ENCODE data around the gene CDC6.

Gene CDC6

DNA sequence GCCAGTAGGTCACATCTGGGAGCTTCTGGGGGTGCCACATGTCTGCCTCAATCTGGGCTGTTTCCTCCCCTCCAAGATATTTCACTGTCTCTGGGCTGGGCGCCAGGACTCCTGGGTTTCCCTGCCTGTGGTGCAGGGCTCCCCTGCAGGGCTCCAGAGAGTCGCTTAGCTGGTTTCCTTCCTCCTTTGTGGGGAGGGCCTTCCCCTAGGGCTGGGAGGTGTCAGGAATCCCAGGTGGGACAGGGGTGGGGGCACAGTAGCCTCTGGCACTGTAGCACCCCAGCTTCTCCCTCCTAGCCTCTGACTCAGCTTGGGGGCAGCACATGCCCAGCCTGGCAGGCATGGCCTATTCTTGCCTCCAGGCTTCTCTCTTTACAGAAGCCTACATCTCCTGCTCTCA, 23.9 kb downstream of the CDC6 start:
- no peak for DNase-seq (ENCODE audit: low spot score)

DNA sequence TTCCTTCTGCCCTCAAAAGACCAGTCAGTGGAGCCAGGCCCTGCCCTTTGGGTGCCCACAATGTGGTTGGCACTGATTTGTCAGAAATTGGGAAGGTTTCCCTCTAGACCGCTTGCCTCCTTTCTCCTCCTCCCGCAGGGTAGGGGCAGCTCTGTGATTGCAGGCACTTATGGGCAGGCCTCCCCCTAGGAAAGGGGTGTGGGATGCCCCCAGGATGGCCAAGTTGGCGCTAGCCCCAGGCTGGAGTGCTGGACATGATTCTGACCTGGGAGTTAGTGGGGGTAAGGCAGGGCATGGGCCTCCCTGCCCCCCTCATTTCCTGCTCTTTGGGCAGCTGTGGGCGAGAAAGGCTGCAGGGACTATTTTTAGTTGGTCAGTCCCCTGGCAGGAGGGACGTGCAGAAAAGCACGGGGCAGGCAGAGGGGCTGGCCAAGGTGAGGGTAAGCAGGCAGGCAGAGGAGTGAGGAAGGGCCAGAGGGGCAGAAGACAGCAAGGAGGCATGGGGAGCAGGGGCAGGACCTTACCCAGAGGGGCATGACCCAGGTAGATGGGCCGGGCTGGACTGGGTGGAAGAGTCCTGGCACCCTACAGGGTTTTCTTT, 24.6 kb downstream of the CDC6 start:
- DNase-seq (ENCODE audit: low spot score): no peak

DNA sequence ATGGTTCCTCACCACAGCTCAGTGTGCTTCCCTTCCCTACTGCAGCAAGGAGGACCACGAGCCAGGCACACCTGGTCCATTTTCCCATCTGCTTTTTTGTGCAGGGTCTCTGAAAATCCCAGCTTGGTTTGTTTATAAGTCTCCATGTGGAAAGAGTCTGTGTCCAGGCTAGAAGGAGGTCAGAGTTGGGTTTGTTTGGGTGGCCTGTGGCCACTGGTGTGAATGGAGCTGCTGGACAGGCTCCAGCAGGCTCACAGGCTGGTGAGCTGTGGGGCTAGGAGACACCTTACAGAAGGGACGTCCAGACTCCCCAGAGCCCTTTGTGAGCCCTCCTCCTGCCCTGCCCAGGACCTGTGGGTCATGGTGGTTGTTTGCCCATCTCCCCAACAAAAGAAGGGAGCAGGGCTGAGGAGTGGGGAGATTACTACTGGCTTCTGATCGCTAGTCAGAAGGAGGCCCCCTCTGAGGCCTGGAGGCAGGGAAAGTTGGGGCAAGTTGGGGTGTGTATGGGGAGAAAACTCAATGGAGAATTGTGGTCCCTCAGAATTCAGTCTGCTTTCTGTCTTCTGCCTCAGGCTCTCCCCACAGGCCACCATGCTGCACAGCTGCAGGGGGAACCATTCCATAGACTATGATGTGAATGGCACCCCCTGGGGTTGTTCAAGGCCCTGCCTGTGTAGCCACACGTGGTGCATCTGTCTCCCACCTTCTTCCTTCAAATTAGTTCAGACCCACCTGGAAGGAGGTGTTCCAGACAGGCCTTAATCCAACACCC, 25.4 kb downstream of the CDC6 start:
- no peak for DNase-seq (ENCODE audit: low spot score)

DNA sequence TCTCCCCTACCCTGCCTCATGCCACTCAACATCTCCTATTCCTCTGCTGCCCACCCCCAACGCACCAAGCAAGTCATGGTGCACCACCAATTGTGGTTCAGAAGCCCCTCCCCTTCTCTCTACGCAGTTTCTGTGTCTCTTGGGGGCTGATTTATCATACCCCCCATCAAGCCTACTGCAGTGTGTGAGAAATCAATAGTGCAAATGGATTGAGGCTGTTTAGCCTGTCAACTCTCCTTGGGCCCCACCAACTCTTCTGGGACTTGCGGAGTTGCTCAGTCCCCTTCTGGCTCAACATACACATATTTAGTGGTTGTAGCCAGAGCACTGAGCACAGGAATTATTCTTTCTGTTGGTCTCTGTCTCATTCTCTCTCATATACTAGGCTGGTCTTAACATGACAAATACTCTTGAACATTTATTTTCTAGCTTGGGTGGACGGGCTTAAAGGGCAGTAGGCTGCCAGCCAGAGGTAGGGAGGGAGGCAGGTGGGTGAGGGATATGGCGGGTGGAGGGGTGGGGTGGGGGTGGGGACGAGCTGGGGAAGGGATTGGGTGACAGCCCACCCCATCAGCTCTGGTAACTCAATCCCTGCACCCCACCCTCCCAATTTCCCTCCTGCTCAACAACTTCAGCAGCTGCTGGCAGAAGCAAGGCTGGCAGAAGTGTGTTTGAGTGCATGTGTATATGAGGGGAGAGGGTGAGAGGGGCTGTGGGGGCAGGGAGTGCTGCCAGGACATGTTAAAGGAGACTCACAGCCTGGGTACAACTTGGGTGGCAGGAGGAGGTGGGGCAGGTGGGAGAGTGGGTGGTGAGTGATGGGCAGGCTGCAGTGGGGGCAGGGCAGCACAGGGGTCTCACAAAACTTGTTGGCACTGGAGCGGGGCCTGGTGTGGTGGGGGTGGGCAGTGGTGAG, 26.2 kb downstream of the CDC6 start:
- no peak for DNase-seq (ENCODE audit: low spot score)

DNA sequence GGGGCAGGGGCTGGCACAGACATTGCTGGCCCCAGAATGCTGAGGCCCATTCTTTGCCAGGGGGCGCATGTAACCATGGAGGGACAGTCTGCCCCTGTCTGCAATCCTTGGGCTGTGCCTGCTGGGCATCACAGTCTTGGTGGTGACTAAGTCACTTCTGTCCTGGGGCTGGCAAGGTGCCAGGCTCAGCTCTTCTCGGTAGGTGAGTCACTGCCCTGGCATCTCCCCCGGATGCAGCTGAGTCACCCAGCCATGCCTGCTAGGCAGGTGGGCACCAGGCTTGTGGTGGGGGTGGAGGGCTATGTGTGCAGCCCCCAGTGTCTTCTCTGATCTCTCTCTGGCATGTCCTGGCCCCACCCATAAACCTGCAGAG, 26.9 kb downstream of the CDC6 start:
- peak; percentile 100 for DNase-seq (ENCODE audit: low spot score)

DNA sequence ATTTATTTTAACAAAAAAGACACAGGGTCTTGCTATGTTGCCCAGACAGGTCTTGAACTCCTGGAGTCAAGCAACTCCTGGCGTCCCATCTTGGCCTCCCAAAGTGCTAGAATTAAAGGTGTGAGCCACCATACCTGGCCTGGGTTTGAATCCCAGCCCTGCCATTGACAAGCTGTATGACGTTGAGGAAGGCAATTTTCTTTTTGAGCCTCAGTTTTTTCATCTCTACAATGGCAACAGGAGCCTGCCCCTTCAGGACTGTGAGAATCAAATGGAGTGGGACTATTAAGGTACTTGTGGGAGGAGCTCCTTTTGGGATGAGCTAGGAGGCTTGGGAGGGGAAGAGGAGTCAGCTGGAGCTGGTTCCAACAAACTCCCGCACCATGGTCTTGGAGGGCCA, 27.5 kb downstream of the CDC6 start:
- no peak for DNase-seq (ENCODE audit: low spot score)

DNA sequence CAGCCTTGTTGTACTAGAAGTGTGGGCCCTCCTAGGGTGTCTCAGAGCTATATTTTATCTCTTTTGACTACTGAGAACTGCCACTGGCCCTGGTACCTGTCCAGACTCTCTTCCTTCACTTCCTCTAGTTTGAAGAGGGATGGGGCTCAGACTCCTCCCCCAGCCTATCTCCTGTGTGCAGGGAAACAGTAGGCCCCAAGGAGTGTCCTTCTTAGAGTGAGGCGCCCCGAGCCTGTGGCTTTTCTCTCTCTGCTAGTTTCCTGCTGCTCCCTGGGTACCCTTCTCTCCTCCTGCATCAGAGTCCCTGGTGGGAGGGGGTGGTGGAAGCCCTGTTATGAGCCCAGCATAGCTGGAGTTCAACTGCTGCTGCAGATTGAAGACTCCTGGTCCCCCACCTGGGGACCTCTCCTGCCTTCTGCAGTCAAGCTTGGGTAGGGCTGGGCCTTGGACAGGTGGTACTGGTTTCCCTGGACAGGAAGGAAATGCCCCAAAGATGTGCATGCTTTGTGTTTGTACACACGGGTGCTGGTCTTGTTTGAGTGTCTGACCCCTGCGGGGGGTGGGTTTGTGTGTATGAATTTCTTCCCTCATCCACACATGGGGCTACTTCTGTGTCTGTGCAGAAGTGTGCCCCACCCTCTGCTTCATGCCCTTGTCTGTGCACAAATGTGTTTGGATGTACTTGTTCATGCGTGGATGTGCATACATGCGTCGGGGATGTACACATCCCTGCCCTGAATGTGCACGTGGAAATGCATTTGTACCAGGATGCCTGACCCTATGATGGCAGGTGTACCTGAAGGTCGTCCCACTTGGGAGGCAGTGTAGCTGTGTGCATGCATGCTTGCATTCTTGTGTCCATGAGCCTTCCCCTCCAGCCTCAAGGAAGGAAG, 28.2 kb downstream of the CDC6 start:
- DNase-seq (ENCODE audit: low spot score): no peak

DNA sequence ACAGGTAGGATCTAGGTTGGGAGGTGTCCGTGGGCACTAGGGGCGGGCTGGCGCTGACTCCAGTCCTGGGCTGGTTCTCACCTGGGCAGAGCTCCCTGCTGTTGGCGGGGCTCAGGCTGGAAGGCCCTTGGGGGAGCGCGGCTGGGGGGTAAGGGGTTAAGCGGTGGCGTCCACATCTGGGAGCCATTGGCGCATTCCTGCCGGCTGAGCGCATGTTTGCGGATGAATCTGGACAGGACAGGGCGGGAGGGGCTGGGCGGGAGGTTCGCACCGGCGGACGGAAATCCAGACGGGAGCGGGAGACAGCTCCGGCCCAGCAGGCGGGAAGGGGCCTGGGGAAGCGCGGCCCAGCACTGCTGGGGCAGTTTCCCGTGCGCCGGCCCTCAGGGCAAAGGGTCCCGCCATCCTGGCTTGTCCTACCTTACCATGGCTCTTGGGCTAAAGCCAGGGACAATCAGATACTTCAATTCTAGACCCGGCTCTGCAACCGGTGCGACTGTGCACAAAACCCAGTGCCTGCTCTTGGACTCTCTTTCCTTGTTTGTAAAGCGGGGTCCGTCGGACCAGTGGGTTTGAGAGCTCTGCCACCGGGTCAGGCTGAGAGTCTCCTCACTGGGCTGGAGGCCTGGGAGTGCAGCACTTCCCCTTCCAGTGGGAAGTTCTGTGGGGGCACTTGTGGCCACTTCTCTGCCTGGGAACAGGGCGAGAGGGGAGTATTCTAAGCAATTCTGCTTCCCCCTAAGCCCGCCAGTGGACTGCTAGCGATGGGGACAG, 29.1 kb downstream of the CDC6 start:
- peak; percentile 81 for DNase-seq (ENCODE audit: low spot score)

DNA sequence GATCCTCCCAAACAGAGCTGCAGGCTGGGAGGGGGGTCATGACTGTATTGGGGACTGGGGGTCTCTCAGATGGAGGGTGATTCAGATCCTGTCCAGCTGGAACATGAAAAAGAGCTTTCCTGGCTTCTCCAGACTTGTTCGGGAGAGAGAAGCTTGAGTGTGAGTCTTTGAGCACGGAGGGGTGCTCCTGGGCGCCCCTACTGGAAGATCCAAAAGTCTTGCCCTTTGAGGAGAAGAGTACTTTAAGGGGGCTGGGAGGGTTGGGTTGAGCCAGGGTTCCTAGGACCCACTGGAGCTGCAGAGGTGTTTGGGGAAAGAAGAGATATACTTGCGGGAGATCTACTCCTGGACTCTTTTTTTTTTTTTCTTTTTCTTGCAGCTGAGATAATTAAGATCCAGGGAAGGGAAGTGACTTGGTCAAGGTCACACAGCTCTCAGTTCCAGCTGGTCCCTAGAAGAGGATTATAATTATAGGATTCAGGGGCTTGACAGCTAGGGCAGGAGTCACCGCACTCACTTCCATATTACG, 29.7 kb downstream of the CDC6 start:
- DNase-seq (ENCODE audit: low spot score): peak; percentile 79

DNA sequence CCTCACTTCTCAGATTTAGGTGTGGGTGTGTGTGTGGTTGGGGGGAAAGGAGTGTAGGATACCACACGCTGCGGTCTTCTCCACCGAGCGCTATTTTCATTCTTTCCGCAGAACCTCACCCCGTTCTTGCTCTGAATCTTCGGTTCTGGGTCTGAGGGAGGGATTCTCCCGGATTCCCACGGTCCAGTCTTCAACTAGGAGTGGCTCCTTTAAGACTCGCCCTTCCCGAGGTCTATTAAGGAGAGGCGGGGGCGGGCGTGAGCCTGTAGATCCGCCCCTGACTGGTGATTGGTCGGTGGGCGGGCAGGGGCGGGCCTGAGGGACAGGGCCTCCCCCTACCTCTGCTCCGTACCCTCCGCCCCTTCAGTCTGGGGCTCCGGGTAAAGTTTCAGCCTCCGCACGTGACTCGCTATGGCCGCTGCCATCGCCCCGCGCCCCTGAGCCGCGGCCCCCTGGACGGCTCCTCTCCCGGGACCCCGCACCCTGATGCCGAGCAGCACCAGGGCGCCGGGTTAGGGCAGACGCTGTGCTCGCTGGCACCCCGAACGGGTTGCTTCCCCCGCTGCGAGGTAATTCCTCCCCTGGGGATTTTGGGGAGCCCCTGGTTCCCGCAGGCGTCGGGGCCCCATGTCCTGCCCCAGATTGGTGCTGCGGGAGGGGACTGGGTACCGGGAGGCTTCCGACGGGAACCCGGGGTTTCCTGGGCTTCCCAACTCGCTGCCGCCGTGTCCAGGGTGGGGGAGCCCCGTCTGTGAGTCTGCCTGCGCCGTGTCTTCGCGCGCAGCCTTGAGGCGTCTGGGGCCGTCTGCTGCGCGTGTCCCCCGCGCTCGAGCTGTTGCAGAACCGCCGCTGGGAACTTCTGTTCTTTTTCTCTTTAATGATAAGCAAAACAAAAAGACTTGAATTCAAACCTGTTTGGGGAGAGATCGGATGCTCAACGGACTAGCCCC, 30.5 kb downstream of the CDC6 start:
- peak; percentile 92 for DNase-seq (ENCODE audit: low spot score)

DNA sequence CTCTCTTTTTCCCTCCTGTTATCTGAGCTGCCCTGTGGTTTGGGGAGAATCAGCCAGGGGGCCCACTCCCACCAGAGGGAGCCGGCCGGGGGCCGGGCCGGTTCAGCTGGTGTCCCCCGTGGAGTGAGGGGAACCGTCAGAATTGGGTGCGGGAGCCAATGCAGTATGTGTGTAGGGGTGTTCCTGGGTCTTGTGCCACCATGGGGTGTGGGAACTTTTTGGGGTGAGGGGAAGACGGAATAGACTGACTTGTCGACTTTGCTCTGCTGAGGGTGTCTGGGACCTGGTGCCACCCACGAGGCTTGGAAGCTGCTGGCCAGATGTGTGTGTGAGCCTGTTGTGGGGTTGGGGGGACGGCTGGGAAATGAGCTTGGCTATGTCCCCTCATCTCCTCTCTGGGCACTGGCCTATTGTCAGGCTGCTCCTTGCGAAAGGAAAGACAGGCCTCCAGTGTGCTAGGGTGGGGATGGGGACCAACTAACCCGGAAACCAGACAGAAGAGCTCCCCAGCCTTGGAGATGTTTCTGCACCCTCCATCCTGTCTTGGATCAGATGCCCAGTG, 31.2 kb downstream of the CDC6 start:
- no peak for DNase-seq (ENCODE audit: low spot score)

DNA sequence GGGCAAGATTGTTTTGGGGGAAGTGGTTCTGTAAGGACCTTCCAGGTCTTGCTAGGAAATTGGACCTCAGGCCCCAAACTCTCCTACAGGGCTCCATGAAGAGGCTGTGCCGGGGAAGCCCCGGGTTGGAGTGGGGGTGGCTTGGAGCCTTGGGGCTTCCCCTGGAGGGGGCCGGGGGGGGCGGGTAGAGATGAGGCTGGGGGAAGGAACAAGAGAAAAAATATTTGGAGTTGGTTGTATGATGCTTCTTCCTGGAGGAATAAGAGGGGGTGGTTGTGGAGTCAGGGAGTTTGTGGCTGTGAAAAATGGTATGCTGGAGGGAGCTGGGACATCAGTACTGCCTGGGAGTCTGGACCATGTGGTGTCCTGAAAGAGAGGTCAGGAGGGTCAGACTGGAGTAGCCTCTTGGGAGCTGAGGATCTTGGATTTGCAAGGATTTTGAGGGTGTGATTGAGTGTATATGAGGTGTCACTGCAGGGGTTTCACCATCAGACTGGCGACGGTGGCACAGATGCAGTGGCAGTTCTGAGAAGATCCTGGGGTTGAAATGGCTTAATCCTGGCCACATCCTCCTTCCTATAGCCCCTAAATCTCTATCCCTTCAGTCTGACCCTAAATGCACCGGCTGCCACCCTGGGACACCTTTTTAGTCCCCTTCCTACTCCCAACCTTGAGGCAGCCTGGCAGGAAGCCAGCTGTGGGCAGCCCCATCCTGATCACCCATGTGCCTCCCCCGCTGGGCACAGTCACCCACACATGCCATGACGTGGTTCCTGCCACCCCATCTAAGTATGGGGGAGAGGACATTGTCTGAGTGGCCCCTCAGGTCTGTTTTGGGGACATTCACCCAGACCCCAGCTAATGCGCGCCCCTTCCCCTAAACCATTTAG, 32.2 kb downstream of the CDC6 start:
- DNase-seq (ENCODE audit: low spot score): no peak

DNA sequence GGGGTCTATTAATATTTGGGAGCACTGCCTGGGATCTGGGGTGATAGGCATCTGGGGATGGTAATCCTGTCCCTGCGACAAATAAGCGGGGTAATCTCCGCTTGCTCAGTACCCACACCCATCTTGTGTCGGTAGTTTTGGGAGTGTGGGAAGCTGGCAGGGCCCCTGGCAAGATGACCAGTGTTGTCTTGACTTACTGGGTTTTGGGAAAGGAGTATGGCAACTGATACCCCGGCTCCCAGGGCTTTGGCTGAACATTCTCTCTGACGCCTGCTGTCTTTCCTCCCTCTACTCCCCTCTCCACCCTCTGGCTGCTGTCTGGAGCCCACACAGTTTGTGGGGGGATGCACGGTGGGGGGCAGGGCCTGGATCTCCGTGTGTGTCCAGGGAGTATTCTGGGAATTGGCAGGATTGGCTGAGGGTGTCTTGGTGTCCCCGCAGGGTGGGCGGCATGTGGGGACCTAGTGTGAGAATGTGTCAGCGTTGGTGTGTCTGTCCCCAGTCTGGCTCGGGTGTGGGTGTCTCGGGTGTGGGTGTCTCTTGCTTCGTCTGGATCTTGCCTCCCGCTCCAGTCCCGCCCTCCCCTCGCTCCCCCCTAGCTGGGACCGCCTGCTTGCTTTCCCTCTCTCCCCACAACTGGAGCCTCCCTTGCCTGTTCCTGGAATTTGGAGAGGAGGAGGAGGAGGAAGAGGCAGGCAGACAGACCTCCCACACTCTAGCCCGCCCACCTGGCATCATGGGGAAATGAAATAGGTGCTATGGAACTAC, 33.3 kb downstream of the CDC6 start:
- DNase-seq (ENCODE audit: low spot score): no peak

DNA sequence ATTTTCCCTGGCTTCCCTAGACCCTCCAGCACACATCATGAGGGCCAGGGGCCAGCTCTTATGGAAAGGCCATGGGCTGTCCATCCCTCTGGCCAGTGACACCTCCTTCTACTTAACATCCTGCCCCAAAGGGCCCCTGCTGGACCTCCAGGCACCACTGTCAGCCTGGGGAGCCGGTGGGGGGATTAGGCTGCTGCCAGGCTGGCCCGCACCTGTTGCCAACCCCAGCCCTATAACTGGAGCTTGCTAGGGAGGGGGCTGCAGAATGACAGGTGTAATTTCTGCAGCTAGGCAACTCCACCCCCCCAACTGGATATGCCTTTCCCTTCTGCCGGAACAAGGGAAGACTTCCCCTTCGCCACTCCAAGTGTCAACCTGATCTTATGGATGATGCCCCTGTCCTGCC, 33.8 kb downstream of the CDC6 start:
- DNase-seq (ENCODE audit: low spot score): no peak

DNA sequence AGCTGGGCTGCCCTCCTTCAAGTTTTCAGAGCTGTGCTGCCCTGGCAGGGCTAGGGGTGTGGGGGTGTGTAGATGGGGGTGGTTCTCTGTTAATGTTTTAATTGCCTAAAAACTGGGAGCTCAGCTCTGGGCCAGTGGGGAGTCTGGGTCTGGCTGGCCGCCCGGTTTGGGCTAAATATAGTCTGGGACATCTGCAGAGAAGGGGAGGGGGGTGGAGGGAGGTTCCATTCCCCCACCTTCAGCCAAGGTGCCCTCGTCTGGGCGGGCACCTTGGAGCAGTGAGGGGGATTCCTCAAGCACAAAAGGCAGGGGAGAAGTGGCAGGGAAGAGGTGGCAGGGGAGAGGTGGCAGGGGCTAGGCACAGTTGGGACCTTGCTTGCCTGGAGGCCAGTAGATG, 34.3 kb downstream of the CDC6 start:
- no peak for DNase-seq (ENCODE audit: low spot score)

DNA sequence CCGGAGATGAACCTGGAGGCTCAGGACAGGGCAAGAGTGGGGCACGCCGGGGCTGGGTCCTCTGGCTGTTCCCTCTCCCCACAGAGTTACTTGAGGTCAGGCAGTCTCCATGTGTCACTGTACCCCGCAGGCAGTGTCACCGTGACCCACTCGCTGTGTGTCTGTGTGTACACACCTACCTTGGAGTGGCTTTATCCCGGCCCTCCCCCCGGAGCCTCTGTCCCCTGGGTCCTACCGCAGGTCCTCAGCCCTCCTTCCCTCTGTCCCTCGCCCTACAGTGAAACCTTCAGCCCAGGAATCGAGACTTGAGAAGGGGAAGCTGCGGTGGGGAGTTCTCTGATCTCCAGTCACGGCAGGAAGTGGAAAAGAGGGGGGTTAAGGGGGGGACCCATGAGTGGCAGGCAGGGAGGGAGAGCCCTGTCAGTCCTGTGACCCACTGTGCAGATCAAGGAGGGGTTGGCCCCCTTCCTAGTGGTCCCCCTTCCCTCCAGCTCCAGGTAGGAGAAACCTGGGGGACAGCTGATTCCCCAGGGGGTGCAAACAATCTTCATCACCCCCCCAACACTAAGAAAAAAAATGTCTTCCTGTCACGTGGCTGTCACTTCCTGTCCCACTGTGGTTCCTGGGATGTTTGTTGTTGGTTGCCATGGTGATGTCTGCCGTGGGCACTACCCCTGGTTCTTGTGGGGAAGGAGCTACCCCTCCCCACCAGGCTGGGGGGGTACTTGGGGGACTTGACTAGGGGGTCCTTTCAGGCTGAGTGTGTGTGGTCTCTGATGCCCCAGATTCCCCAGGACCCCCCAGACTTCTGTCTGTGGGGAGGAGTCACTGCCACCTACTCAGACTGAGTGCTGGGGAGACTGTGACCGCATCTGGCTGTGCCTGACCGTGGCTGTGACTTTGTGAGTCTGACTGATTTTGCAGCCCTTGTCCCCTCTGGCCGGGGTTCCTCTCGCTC, 35.0 kb downstream of the CDC6 start:
- peak; percentile 88 for DNase-seq (ENCODE audit: low spot score)

Data from kidney capillary endothelial cell (primary cell).